Breast epithelium (tissue), 3 donors: ENCODE data around the gene SLC38A10.

Source experiments
- CTCF ChIP-seq, 3 donors: fragments of 450-650 bp; IDR thresholded peaks; one replicate each; pipeline ENCODE4 v1.5.1; 2016 to 2017; ENCODE audit warnings: antibody characterized with exemption in 3 of 3, mild to moderate bottlenecking in 3 of 3, moderate library complexity in 3 of 3
- POLR2A ChIP-seq: fragments of 450-650 bp; IDR thresholded peaks from one replicate; pipeline ENCODE4 v1.6.1; 2016; ENCODE audit warnings: antibody characterized with exemption, mild to moderate bottlenecking, moderate library complexity
- POLR2AphosphoS5 ChIP-seq, 3 donors: sonication (generic); formaldehyde crosslinking; IDR thresholded peaks; one replicate each; pipeline ENCODE4 v1.6.1; 2017; ENCODE audit warnings: antibody characterized with exemption in 3 of 3

DNA sequence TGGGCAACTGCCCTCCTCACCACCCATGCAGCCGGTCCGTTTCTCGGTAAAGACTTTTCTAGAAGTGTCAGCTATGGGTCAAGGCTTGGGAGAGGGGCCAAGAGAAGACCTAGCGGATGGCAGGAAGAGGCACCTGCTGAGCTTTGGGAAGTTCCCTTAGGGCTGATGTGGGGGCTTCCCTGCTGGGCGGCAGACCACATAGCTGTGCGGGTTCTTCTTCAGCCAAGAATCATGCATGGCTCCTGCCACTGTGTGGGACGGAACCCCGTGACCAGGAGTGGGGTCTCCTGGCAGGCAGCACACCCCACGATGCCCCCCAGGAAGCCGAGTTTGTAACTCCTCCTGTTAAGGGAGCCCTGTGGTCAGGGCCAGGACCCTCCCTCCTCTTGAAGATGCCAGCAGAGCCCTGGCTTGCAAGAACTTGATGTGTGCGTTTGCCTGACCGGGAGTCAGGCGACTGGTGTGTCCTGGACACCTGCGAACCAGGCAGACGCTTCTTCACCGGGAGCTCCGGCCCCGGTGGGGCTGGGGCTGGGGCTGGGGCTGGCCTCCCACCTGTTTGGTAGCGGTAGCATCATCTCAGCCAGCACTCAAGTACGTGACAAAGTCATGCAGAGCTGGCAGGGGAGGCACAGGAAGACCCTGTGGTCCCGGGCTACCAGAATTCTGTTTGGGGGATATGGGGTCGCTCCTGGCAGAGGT is 17.7 kb upstream of the SLC38A10 start:
- TF ChIP-seq CTCF (IDR thresholded peaks at IDR 0.05) (no peak), POLR2A (no peak), POLR2AphosphoS5 (IDR thresholded peaks at IDR 0.05) (no peak)
